Uterus (tissue), 4 donors: Measurements from ENCODE around the gene RAB44. TPM values are rescaled to one million over a fixed set of nuclear protein-coding genes. Genes with fewer than 3 reads are reported as not detected.

Experiments
- DNase-seq, 2 donors: peaks; one replicate each; pipeline ENCODE4 v3.0.0-alpha.2; 2019 to 2020
- H3K27ac ChIP-seq, 2 donors: fragments of 200-600 bp; sonication (generic); 1 replicate in 1 of 2; 2 replicates in 1 of 2; pipeline ENCODE4 v1.5.1; 2016 to 2018
- H3K27me3 ChIP-seq, 2 donors: fragments of 200-600 bp; sonication (generic); one replicate each; pipeline ENCODE4 v1.5.1; 2018 to 2019; ENCODE audit warnings: control low read depth in 1 of 2
- H3K36me3 ChIP-seq, 2 donors: fragments of 200-600 bp; sonication (generic); one replicate each; pipeline ENCODE4 v1.5.1; 2019; ENCODE audit warnings: control low read depth in 1 of 2
- H3K4me1 ChIP-seq, 2 donors: fragments of 200-600 bp; sonication (generic); one replicate each; pipeline ENCODE4 v1.5.1; 2018 to 2019; ENCODE audit warnings: control low read depth in 1 of 2
- H3K4me3 ChIP-seq, 2 donors: fragments of 200-600 bp; sonication (generic); 1 replicate in 1 of 2; 2 replicates in 1 of 2; pipeline ENCODE4 v1.5.1; 2018 to 2019; ENCODE audit warnings: mild to moderate bottlenecking in 1 of 2
- H3K9me3 ChIP-seq, 2 donors: fragments of 200-600 bp; sonication (generic); one replicate each; pipeline ENCODE4 v1.5.1; 2019; ENCODE audit warnings: control low read depth in 1 of 2
- CTCF ChIP-seq, 4 experiments: fragments of 200-600 bp in 2 of 4; fragments of 450-650 bp in 2 of 4; sonication (generic) in 2 of 4; IDR thresholded peaks; one replicate each; pipeline ENCODE4 v1.5.1; 2016 to 2019; ENCODE audit warnings: antibody characterized with exemption in 4 of 4, mild to moderate bottlenecking in 2 of 4, moderate library complexity in 1 of 4
- POLR2A ChIP-seq, 2 donors: fragments of 450-650 bp; IDR thresholded peaks; one replicate each; pipeline ENCODE4 v1.6.1; 2016; ENCODE audit warnings: antibody characterized with exemption in 2 of 2, mild to moderate bottlenecking in 1 of 2, moderate library complexity in 1 of 2
- intact Hi-C: fragments of 100-400 bp; cut with DNase I; formaldehyde crosslinking; loops from one replicate; pipeline ENCODE4 v1.15.1; 2023; ENCODE audit warnings: low total_unique reads
- total RNA-seq, 4 donors: library from RNA; depleted of rRNA in 3 of 4; stranded (reverse); fragments of >200 nt in 3 of 4; gene quantifications; one replicate each; pipeline versions ENCODE4 v1.1.0 to v1.2.4, GENCODE V29; 2014 to 2023
- donor health status: DM: yes; HTN: yes; CAD: no.

Gene RAB44
- total RNA-seq, 4 donors from 2014 or later = 0.37 TPM; not detected in 3

- Histone ChIP-seq H3K4me1 (no peaks in the 10 kb centered on the region), H3K36me3 (no peaks in the 10 kb centered on the region), H3K9me3 (no peaks in the 10 kb centered on the region), H3K4me3 (no peak overlapping the region), H3K27ac (no peak overlapping the region), H3K27me3 (no peaks in the 10 kb centered on the region)
- intact Hi-C loops = no loop called here
- no peak for DNase-seq
- no peak for TF ChIP-seq POLR2A (IDR thresholded peaks at IDR 0.05)
- no peak for TF ChIP-seq CTCF (IDR thresholded peaks at IDR 0.05)
Observed at GRCh38 chr6:36756786-36757185, 59.2 kb downstream of the RAB44 start.

- Histone ChIP-seq H3K36me3 (no peaks in the 10 kb centered on the region), H3K9me3 (no peaks in the 10 kb centered on the region), H3K4me1 (no peaks in the 10 kb centered on the region), H3K4me3 (no peak overlapping the region), H3K27me3 (no peaks in the 10 kb centered on the region), H3K27ac (no peak overlapping the region)
- no peak for TF ChIP-seq CTCF (IDR thresholded peaks at IDR 0.05)
- no peak for TF ChIP-seq POLR2A (IDR thresholded peaks at IDR 0.05)
- intact Hi-C loops = no loop called here
- no peak for DNase-seq
Observed at GRCh38 chr6:36757206-36757605, 59.6 kb downstream of the RAB44 start.

DNA sequence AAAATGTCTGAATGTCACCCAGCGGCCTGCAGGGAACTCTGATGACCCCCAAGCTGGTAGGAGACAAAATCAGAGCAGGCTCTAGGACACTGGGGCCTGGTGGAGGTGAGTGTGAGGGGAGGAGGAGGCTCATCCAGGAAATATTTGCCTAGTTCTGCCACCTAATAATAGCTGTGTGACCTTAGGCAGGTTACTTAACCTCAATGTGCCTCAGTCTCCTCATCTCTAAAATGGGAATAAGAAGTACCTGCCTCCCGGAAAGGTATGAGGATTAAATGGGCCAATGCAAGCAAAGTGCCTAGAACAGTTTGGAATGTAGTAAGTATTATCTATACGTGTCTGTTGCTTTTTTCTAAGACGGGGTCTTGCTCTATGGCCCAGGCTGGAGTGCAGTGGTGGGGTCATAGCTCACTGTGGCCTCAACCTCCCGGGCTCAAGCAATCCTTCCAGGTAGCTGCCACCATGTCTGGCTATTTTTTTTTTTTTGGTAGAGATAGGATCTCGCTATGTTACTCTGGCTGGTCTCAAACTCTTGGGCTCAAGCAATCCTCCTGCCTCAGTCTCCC is 60.4 kb downstream of the RAB44 start:
- Histone ChIP-seq H3K27ac (no peak overlapping the region), H3K36me3 (no peaks in the 10 kb centered on the region), H3K4me1 (no peaks in the 10 kb centered on the region), H3K27me3 (no peaks in the 10 kb centered on the region), H3K4me3 (no peak overlapping the region), H3K9me3 (no peaks in the 10 kb centered on the region)
- TF ChIP-seq CTCF (IDR thresholded peaks at IDR 0.05) (no peak), POLR2A (IDR thresholded peaks at IDR 0.05) (no peak)
- no peak for DNase-seq
- intact Hi-C loops = no loop called here

GRCh38 chr6:36758516-36759147 is 61.0 kb downstream of the RAB44 start:
- H3K4me3 ChIP-seq = no peak overlapping the region
- no peaks in the 10 kb centered on the region for H3K4me1 ChIP-seq
- no peaks in the 10 kb centered on the region for H3K27me3 ChIP-seq
- intact Hi-C loops = no loop called here
- TF ChIP-seq POLR2A (IDR thresholded peaks at IDR 0.05) (no peak), CTCF (IDR thresholded peaks at IDR 0.05) (no peak)
- H3K27ac ChIP-seq = no peak overlapping the region
- H3K9me3 ChIP-seq = no peaks in the 10 kb centered on the region
- H3K36me3 ChIP-seq = no peaks in the 10 kb centered on the region
- no peak for DNase-seq

DNA sequence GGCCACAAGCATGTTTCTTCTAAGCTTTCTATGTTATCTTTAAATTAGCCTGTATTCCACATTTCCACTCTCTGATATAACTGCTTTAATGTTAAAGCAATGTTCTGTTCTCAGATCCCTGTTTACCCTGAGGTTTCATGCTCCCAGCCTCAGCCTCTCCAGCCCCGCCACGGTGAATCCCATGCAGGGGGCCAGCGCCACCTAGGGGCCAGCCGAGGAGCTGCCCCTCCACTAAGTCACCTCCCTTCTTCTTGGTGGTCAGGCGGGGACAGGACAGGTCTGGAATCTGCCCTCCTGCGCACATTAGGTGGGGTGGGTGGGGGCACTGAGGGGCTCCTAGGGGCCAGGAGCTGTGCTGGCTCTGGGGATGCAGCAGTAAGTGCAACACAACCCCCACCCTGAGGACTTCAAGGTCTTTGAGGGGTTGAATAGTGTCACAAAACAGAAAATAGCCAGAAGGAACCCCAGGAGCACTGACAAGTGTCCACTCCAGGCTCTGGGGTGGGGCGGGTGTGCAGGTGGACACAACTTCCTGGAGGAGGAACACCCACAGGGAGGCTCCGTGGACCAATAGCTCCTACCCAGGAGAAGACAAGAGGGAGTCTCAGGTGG is 61.6 kb downstream of the RAB44 start:
- H3K27me3 ChIP-seq = no peaks in the 10 kb centered on the region
- intact Hi-C loops = no loop called here
- no peak overlapping the region for H3K4me3 ChIP-seq
- TF ChIP-seq POLR2A (IDR thresholded peaks at IDR 0.05) (no peak), CTCF (IDR thresholded peaks at IDR 0.05) (peak; percentile 92 to 98 (median 96))
- no peak overlapping the region for H3K27ac ChIP-seq
- no peaks in the 10 kb centered on the region for H3K4me1 ChIP-seq
- no peaks in the 10 kb centered on the region for H3K9me3 ChIP-seq
- peak; percentile 76 to 82 for DNase-seq
- no peaks in the 10 kb centered on the region for H3K36me3 ChIP-seq
